ENCODE data around the gene KIT. TPM values are rescaled to one million over a fixed set of nuclear protein-coding genes. Genes with fewer than 3 reads are reported as not detected.

The KIT gene
- total and polyA plus RNA-seq, 2 donors (not counting 1 experiment from before 2014, with no cell fraction given): 0.01 TPM; not detected in 1

DNA sequence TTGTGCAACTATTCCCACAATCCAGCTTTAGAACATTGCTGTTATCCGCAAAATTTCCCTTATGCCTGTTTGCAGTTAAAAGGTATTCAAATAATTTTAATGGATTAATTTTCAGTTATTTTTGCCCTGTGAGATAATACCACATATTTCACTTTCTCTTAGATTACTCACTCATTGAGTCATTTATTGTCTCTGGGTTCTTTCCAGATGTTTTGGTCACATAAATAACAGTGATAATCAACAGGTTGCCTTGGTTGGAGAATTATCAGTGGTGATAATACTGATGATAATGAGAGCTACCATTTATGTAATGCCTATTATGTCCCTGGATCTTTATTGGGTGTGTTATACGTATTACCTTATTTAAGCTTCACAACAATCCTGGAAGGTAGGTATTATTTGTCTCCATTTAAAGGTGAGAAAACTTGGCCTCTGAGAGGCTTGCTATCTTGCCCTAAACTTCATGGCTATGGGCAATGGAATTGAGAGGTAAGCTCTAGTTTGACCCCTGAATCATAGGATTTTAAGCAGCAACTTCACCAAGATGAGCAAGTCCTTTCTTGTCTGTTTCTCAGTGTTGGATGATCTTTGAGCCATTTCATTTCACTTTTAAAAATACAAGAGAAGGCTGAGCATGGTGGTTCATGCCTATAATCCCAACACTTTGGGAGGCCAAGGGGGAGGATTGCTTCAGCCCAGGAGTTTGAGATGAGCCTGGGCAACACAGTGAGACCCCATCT is 87.4 kb downstream of the KIT start:
- Histone ChIP-seq H3K9me3 (ENCODE audit: control extremely low read depth in 1 of 3, control insufficient read depth in 2 of 3, insufficient read depth in 1 of 3, low read length in 2 of 3) (no peaks in the 10 kb centered on the region), H2AFZ (ENCODE audit: insufficient read depth, low read depth, low read length, poor library complexity, severe bottlenecking) (no peak overlapping the region), H3K79me2 (ENCODE audit: control insufficient read depth, insufficient read depth, low read length) (no peaks in the 10 kb centered on the region), H3K4me2 (replicated peaks; ENCODE audit: low read depth, low read length, poor library complexity, severe bottlenecking) (no peak overlapping the region), H3K9ac (ENCODE audit: low read length) (no peak overlapping the region), H3K27me3 (replicated peaks in 1 of 4; ENCODE audit: control extremely low read depth in 1 of 4, control insufficient read depth in 3 of 4, insufficient read depth in 4 of 4, low read length in 3 of 4) (no peaks in the 10 kb centered on the region), H3K4me3 (ENCODE audit: control extremely low read depth in 1 of 5, extremely low read depth in 1 of 5, insufficient read depth in 1 of 5, low read depth in 2 of 5, low read length in 4 of 5) (no peak overlapping the region), H3K27ac (ENCODE audit: low read length in 2 of 2) (no peak overlapping the region), H4K20me1 (ENCODE audit: control insufficient read depth, insufficient read depth, low read length, poor library complexity, severe bottlenecking) (no peaks in the 10 kb centered on the region), H3K36me3 (replicated peaks in 1 of 2; ENCODE audit: control extremely low read depth in 1 of 2, control insufficient read depth in 1 of 2, extremely low read depth in 1 of 2, insufficient read depth in 2 of 2, low read length in 1 of 2) (no peaks in the 10 kb centered on the region), H3K4me1 (ENCODE audit: control insufficient read depth in 2 of 2, insufficient read depth in 2 of 2, low read length in 2 of 2) (peaks cover 3 to 7% of the 10 kb centered on the region in 2 donors)
- Mint-ChIP-seq H3K4me3 (no peak overlapping the region), H3K9me3 (ENCODE audit: insufficient read depth) (peaks cover 2% of the 10 kb centered on the region), H3K4me1 (peaks cover 4% of the 10 kb centered on the region), H3K27me3 (peaks cover 3% of the 10 kb centered on the region), H3K27ac (no peak overlapping the region)
- CTCF ChIA-PET: no interaction called here
- ATAC-seq (ENCODE audit: low read depth) (no peak), DNase-seq (no peak)
- POLR2A ChIA-PET: no interaction called here
- TF ChIP-seq EZH2 (IDR thresholded peaks at IDR 0.05; ENCODE audit: borderline replicate concordance, insufficient read depth, low read depth, low read length, poor library complexity, severe bottlenecking): no peak
- TF ChIP-seq, protein P1, sequence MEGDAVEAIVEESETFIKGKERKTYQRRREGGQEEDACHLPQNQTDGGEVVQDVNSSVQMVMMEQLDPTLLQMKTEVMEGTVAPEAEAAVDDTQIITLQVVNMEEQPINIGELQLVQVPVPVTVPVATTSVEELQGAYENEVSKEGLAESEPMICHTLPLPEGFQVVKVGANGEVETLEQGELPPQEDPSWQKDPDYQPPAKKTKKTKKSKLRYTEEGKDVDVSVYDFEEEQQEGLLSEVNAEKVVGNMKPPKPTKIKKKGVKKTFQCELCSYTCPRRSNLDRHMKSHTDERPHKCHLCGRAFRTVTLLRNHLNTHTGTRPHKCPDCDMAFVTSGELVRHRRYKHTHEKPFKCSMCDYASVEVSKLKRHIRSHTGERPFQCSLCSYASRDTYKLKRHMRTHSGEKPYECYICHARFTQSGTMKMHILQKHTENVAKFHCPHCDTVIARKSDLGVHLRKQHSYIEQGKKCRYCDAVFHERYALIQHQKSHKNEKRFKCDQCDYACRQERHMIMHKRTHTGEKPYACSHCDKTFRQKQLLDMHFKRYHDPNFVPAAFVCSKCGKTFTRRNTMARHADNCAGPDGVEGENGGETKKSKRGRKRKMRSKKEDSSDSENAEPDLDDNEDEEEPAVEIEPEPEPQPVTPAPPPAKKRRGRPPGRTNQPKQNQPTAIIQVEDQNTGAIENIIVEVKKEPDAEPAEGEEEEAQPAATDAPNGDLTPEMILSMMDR (IDR thresholded peaks at IDR 0.05): no peak
- intact Hi-C loops (cut with micrococcal nuclease): no loop called here
- no CpG with 5 or more reads among the region's 2 CpGs for WGBS (ENCODE audit: insufficient coverage)

DNA sequence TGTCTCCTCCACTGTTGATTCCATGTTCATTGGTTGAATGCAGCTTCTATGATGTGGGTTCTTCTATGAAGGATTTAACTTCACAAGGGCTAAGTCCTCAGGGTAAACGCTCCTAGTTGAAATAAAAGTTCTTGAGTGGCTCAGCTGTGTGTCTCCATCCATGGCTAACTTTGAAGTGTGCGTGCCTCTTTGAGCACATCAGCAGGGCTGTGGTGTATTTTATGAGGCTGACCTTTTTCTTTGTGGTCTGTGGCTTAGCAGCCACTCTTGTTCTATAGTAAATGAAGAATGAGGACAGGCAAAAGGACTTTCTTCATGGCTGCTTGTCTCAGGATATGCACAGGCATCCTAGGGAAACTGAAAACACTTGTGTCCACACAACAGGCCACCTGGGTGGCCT is 88.5 kb downstream of the KIT start:
- no peak overlapping the region for H3K4me2 ChIP-seq (replicated peaks; ENCODE audit: low read depth, low read length, poor library complexity, severe bottlenecking)
- peaks cover 3 to 7% of the 10 kb centered on the region in 2 donors for H3K4me1 ChIP-seq (ENCODE audit: control insufficient read depth in 2 of 2, insufficient read depth in 2 of 2, low read length in 2 of 2)
- H3K4me1 Mint-ChIP-seq: peaks cover 4% of the 10 kb centered on the region
- no peaks in the 10 kb centered on the region for H4K20me1 ChIP-seq (ENCODE audit: control insufficient read depth, insufficient read depth, low read length, poor library complexity, severe bottlenecking)
- DNase-seq: no peak
- H3K27ac Mint-ChIP-seq: no peak overlapping the region
- POLR2A ChIA-PET: no interaction called here
- peaks cover 2% of the 10 kb centered on the region for H3K9me3 Mint-ChIP-seq (ENCODE audit: insufficient read depth)
- H3K4me3 ChIP-seq (ENCODE audit: control extremely low read depth in 1 of 5, extremely low read depth in 1 of 5, insufficient read depth in 1 of 5, low read depth in 2 of 5, low read length in 4 of 5): no peak overlapping the region
- peaks cover 3% of the 10 kb centered on the region for H3K27me3 Mint-ChIP-seq
- no peak overlapping the region for H3K27ac ChIP-seq (ENCODE audit: low read length in 2 of 2)
- CTCF ChIA-PET: no interaction called here
- no peaks in the 10 kb centered on the region for H3K27me3 ChIP-seq (replicated peaks in 1 of 4; ENCODE audit: control extremely low read depth in 1 of 4, control insufficient read depth in 3 of 4, insufficient read depth in 4 of 4, low read length in 3 of 4)
- H3K9ac ChIP-seq (ENCODE audit: low read length): no peak overlapping the region
- H2AFZ ChIP-seq (ENCODE audit: insufficient read depth, low read depth, low read length, poor library complexity, severe bottlenecking): no peak overlapping the region
- no peaks in the 10 kb centered on the region for H3K79me2 ChIP-seq (ENCODE audit: control insufficient read depth, insufficient read depth, low read length)
- TF ChIP-seq, protein P1 (IDR thresholded peaks at IDR 0.05): no peak
- TF ChIP-seq EZH2 (IDR thresholded peaks at IDR 0.05; ENCODE audit: borderline replicate concordance, insufficient read depth, low read depth, low read length, poor library complexity, severe bottlenecking): no peak
- no peaks in the 10 kb centered on the region for H3K36me3 ChIP-seq (replicated peaks in 1 of 2; ENCODE audit: control extremely low read depth in 1 of 2, control insufficient read depth in 1 of 2, extremely low read depth in 1 of 2, insufficient read depth in 2 of 2, low read length in 1 of 2)
- ATAC-seq (ENCODE audit: low read depth): no peak
- WGBS (ENCODE audit: insufficient coverage): 0% methylated on average over 2 of the region's 2 CpGs
- no peak overlapping the region for H3K4me3 Mint-ChIP-seq
- intact Hi-C loops (cut with micrococcal nuclease): no loop called here
- H3K9me3 ChIP-seq (ENCODE audit: control extremely low read depth in 1 of 3, control insufficient read depth in 2 of 3, insufficient read depth in 1 of 3, low read length in 2 of 3): no peaks in the 10 kb centered on the region
